GM12878 (cell line): ENCODE results near the gene TNRC6B. TPM values are rescaled to one million over a fixed set of nuclear protein-coding genes. Genes with fewer than 3 reads are reported as not detected.

Experiments
- ATAC-seq: fragments of 200-7000 bp; cut with Tn5 transposase; 3 replicates; pipeline ENCODE4 v1.9.1; 2020; ENCODE audit warnings: mild to moderate bottlenecking, moderate library complexity
- BruUV-seq: library from RNA; stranded (reverse); fragments of 400-500 nt; replicated peaks from 2 replicates; lab custom pipeline; 2021; lab: Mats Ljungman, UMichigan
- CTCF ChIA-PET: fragments of 300-600 bp; sonication (Branson Sonifier 250); formaldehyde crosslinking; extraction: SDS; loops from one replicate; lab custom pipeline; 2021; ENCODE audit warnings: inconsistent platforms; lab: Yijun Ruan, JAX
- POLR2A ChIA-PET: fragments of 350-600 bp; formaldehyde crosslinking; extraction: SDS; loops from one replicate; lab custom pipeline; 2021; ENCODE audit warnings: inconsistent platforms; lab: Charles Lee
- RAD21 ChIA-PET: fragments of 300-600 bp; sonication (Branson Sonifier 250); formaldehyde crosslinking; loops from one replicate; lab custom pipeline; 2023; ENCODE audit warnings: antibody characterized with exemption; ENCODE audit not compliant: unreplicated experiment; lab: Charles Lee
- SMC1A ChIA-PET: fragments of 300-600 bp; sonication (Branson Sonifier 250); formaldehyde crosslinking; loops from one replicate; lab custom pipeline; 2023; ENCODE audit not compliant: unreplicated experiment, uncharacterized antibody; lab: Charles Lee
- DNase-seq: peaks from one replicate; pipeline ENCODE4 v3.0.0-alpha.2; 2011; ENCODE audit warnings: low read depth, low spot score
- FAIRE-seq: peaks from 3 replicates; lab custom pipeline; 2011; peaks lifted over from hg19 to GRCh38; lab: Jason Lieb, UNC
- H2AFZ ChIP-seq: 2 replicates; pipeline ENCODE4 v1.6.0; 2011; ENCODE audit warnings: low read depth, low read length, control low read depth; ENCODE audit not compliant: control insufficient read depth
- H3K27ac ChIP-seq: 2 replicates; pipeline ENCODE4 v1.5.1; 2011; ENCODE audit warnings: control low read depth; ENCODE audit not compliant: control insufficient read depth, insufficient read depth
- H3K27me3 ChIP-seq, 2 experiments: replicated peaks in 1 of 2; 2 replicates each; pipeline versions ENCODE4 v1.6.0 to v1.6.1; 2011; ENCODE audit warnings: low read length in 1 of 2; ENCODE audit not compliant: control insufficient read depth in 2 of 2, insufficient read depth in 2 of 2
- H3K36me3 ChIP-seq, 2 experiments: 2 replicates each; pipeline ENCODE4 v1.5.1; 2011; ENCODE audit warnings: low read length in 1 of 2; ENCODE audit not compliant: control insufficient read depth in 2 of 2, insufficient read depth in 2 of 2
- H3K4me1 ChIP-seq: 2 replicates; pipeline ENCODE4 v1.6.1; 2011; ENCODE audit warnings: mild to moderate bottlenecking, low read length, moderate library complexity, mixed read lengths; ENCODE audit not compliant: control insufficient read depth, insufficient read depth
- H3K4me2 ChIP-seq: 2 replicates; pipeline ENCODE4 v1.6.0; 2011; ENCODE audit warnings: control low read depth; ENCODE audit not compliant: control insufficient read depth, insufficient read depth
- H3K4me3 ChIP-seq: fragments of 200-600 bp; sonication (generic); 2 replicates; pipeline ENCODE4 v1.5.1; 2016
- H3K79me2 ChIP-seq: 2 replicates; pipeline ENCODE4 v1.6.0; 2011; ENCODE audit warnings: low read length; ENCODE audit not compliant: control insufficient read depth, insufficient read depth
- H3K9ac ChIP-seq: 2 replicates; pipeline ENCODE4 v1.8.0; 2011; ENCODE audit warnings: low read length, control low read depth, mixed read lengths; ENCODE audit not compliant: control insufficient read depth, insufficient read depth
- H3K9me3 ChIP-seq: replicated peaks from 3 replicates; pipeline ENCODE4 v1.5.1; 2011; ENCODE audit warnings: mild to moderate bottlenecking, low read length; ENCODE audit not compliant: control insufficient read depth, insufficient read depth
- H4K20me1 ChIP-seq: 2 replicates; pipeline ENCODE4 v1.6.0; 2011; ENCODE audit not compliant: control insufficient read depth, insufficient read depth
- CHD4 ChIP-seq: fragments of 200-600 bp; sonication (generic); IDR thresholded peaks from 2 replicates; pipeline ENCODE4 v1.6.1; 2016; ENCODE audit warnings: mild to moderate bottlenecking
- JUND ChIP-seq: IDR thresholded peaks from 2 replicates; pipeline ENCODE4 v1.6.1; 2012; ENCODE audit warnings: low read depth, mild to moderate bottlenecking, low read length, improper control_type of control experiment, moderate library complexity
- RAD51 ChIP-seq: fragments of 450-650 bp; IDR thresholded peaks from 2 replicates; pipeline ENCODE4 v1.6.1; 2016; ENCODE audit warnings: moderate library complexity, mild to moderate bottlenecking, inconsistent platforms
- RB1 ChIP-seq: fragments of 450-650 bp; formaldehyde crosslinking; IDR thresholded peaks from 2 replicates; pipeline ENCODE4 v1.6.1; 2017; ENCODE audit warnings: mild to moderate bottlenecking, borderline replicate concordance
- RELA ChIP-seq: fragments of 450-650 bp; IDR thresholded peaks from 2 replicates; pipeline ENCODE4 v1.8.0; 2014; ENCODE audit warnings: borderline replicate concordance; ENCODE audit not compliant: partially characterized antibody
- RFX5 ChIP-seq: IDR thresholded peaks from 2 replicates; pipeline ENCODE4 v1.6.1; 2011; ENCODE audit warnings: low read depth, low read length, improper control_type of control experiment
- SIN3A ChIP-seq: IDR thresholded peaks from 2 replicates; pipeline ENCODE4 v1.6.1; 2012; ENCODE audit warnings: low read depth, low read length, improper control_type of control experiment
- YBX1 ChIP-seq: fragments of 450-650 bp; IDR thresholded peaks from 2 replicates; pipeline ENCODE4 v1.6.1; 2016; ENCODE audit warnings: antibody characterized with exemption
- ZBED1 ChIP-seq: IDR thresholded peaks from 2 replicates; pipeline ENCODE4 v1.6.1; 2016; ENCODE audit warnings: borderline replicate concordance
- WGBS: methylation state at CpG from one replicate; pipeline ENCODE4 v1.1.6; 2016; ENCODE audit warnings: low lambda C conversion rate; ENCODE audit not compliant: insufficient replicate concordance, insufficient coverage; ENCODE audit errors: missing lambda C conversion rate; 5-methylcytosine and 5-hydroxymethylcytosine counted together
- in situ Hi-C: fragments of 300-500 bp; cut with MboI; formaldehyde crosslinking; loops from 9 replicates; pipeline ENCODE4 v1.14.3; 2018; ENCODE audit warnings: mixed read lengths
- intact Hi-C: fragments of 100-400 bp; cut with micrococcal nuclease; formaldehyde crosslinking; loops from one replicate; pipeline ENCODE4 v1.14.2; 2022; ENCODE audit not compliant: unreplicated experiment
- polyA plus RNA-seq, 11 experiments: library from polyadenylated mRNA; depleted of rRNA in 4 of 11; unstranded in 6 of 11; stranded (reverse) in 5 of 11; fragments of >200 nt; fragmentation: Nextera tagmentation in 4 of 11; fragmentation: Illumina TruSeq in 1 of 11; extraction: Ambion mirVana in 4 of 11; extraction: Trizol in 1 of 11; gene quantifications; 1 replicate in 1 of 11; 2 replicates in 10 of 11; pipeline versions ENCODE4 v1.2.1 to v1.2.3, GENCODE V29; 2011 to 2016; ENCODE audit warnings: inconsistent platforms in 2 of 11, missing spikeins in 2 of 11, low read depth in 1 of 11
- total RNA-seq, 4 experiments: library from RNA; depleted of rRNA in 3 of 4; stranded (reverse); fragments of >200 nt in 3 of 4; fragmentation: Illumina TruSeq in 1 of 4; extraction: Trizol in 1 of 4; gene quantifications; 2 replicates each; pipeline versions ENCODE4 v1.2.1 to v1.2.3, GENCODE V29; 2013 to 2021
- TF ChIP-seq, protein P1 (sequence below): fragments of 450-650 bp; IDR thresholded peaks from 2 replicates; pipeline ENCODE4 v1.6.1; 2014; ENCODE audit warnings: mild to moderate bottlenecking

The TNRC6B gene
- total and polyA plus RNA-seq, 10 of the 15 experiments (the other 5 are each of a cell fraction or from before 2014, with no cell fraction given), result 3.6 to 32.8 (median 16.4) TPM

- Histone ChIP-seq H4K20me1 (no peaks in the 10 kb centered on the region), H3K27me3 (no peaks in the 10 kb centered on the region), H3K9me3 (no peaks in the 10 kb centered on the region), H3K9ac (no peak overlapping the region), H3K36me3 (no peaks in the 10 kb centered on the region), H3K4me1 (no peaks in the 10 kb centered on the region), H2AFZ (no peak overlapping the region), H3K4me3 (no peak overlapping the region), H3K4me2 (no peak overlapping the region), H3K27ac (no peak overlapping the region), H3K79me2 (no peaks in the 10 kb centered on the region)
- RAD21 ChIA-PET, result interaction anchor here (1.2 kb wide), 1 partner anchor 8 kb away, joined by 3 read pairs; no protein-coding TSS in a partner anchor
- intact Hi-C loops, result no loop called here
- FAIRE-seq, result no peak
- POLR2A ChIA-PET, result interaction anchor here (0.9 kb wide), 1 partner anchor 43 kb away, joined by 3 read pairs; no protein-coding TSS in a partner anchor
- in situ Hi-C loops, result no loop called here
- TF ChIP-seq SIN3A, result no peak
- no peak for TF ChIP-seq RAD51
- TF ChIP-seq RB1, result no peak
- no peak for TF ChIP-seq CHD4
- TF ChIP-seq ZBED1, result no peak
- TF ChIP-seq YBX1, result no peak
- TF ChIP-seq, protein P1, sequence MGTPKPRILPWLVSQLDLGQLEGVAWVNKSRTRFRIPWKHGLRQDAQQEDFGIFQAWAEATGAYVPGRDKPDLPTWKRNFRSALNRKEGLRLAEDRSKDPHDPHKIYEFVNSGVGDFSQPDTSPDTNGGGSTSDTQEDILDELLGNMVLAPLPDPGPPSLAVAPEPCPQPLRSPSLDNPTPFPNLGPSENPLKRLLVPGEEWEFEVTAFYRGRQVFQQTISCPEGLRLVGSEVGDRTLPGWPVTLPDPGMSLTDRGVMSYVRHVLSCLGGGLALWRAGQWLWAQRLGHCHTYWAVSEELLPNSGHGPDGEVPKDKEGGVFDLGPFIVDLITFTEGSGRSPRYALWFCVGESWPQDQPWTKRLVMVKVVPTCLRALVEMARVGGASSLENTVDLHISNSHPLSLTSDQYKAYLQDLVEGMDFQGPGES, result no peak
- no peak for TF ChIP-seq JUND
- TF ChIP-seq RELA, result no peak
- TF ChIP-seq RFX5, result no peak
- SMC1A ChIA-PET, result interaction anchor here (1.0 to 1.9 kb wide), 5 partner anchors 9 to 86 kb away, joined by 3 to 6 read pairs (median 4); no protein-coding TSS in a partner anchor
- no peak for ATAC-seq
- CTCF ChIA-PET, result interaction anchor here (1.7 kb wide), 1 partner anchor 100 kb away, joined by 4 read pairs; no protein-coding TSS in a partner anchor
- DNase-seq, result no peak
- WGBS, result 85% methylated on average over 4 of the region's 4 CpGs
- no TSS peak for BruUV-seq
Observed at GRCh38 chr22:40137132-40137531, 40.6 kb upstream of the TNRC6B start.
